Measurements from ENCODE around the gene DPP10.

DPP10 gene

GRCh38 chr2:115165529-115166109 lies 723.2 kb downstream of the DPP10 start:
- Histone ChIP-seq H3K79me2 (ENCODE audit: control insufficient read depth, insufficient read depth, low read length, unreplicated experiment) (no peaks in the 10 kb centered on the region), H2AFZ (ENCODE audit: low read length, unreplicated experiment) (no peak overlapping the region), H3K4me3 (ENCODE audit: low read depth, low read length) (no peak overlapping the region), H3K4me1 (ENCODE audit: control insufficient read depth, insufficient read depth, low read length, unreplicated experiment) (no peaks in the 10 kb centered on the region), H3K36me3 (ENCODE audit: insufficient read depth, low read length) (no peaks in the 10 kb centered on the region), H3K27ac (ENCODE audit: low read depth, low read length) (no peak overlapping the region), H3K27me3 (ENCODE audit: insufficient read depth, low read length) (peaks cover 29% of the 10 kb centered on the region)

DNA sequence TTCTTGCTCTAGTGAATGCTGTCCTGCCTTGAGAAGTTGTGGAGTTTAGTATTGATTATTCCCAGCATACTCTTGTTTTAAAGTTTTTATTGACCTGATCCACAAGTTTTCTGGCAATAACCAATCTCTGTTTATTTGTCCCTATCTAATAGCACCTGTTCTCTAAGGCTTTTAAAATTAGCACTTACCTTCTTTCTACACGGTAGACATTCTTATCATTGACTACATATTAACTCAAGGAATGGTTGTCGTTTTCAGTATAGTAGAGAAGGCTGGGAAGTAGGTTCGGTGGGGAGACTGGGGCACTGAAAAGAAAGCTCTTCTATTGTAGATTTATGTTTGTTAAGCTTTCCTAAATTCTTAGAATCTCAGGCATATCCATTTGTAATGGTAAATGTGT lies 726.0 kb downstream of the DPP10 start:
- no peak overlapping the region for H3K4me3 ChIP-seq (ENCODE audit: low read depth, low read length)
- H2AFZ ChIP-seq (ENCODE audit: low read length, unreplicated experiment) = no peak overlapping the region
- no peaks in the 10 kb centered on the region for H3K36me3 ChIP-seq (ENCODE audit: insufficient read depth, low read length)
- no peaks in the 10 kb centered on the region for H3K79me2 ChIP-seq (ENCODE audit: control insufficient read depth, insufficient read depth, low read length, unreplicated experiment)
- H3K4me1 ChIP-seq (ENCODE audit: control insufficient read depth, insufficient read depth, low read length, unreplicated experiment) = no peaks in the 10 kb centered on the region
- H3K27ac ChIP-seq (ENCODE audit: low read depth, low read length) = no peak overlapping the region
- H3K27me3 ChIP-seq (ENCODE audit: insufficient read depth, low read length) = peaks cover 4% of the 10 kb centered on the region

- H3K36me3 ChIP-seq (ENCODE audit: insufficient read depth, low read length) = no peaks in the 10 kb centered on the region
- no peak overlapping the region for H3K27ac ChIP-seq (ENCODE audit: low read depth, low read length)
- no peaks in the 10 kb centered on the region for H3K79me2 ChIP-seq (ENCODE audit: control insufficient read depth, insufficient read depth, low read length, unreplicated experiment)
- H3K4me3 ChIP-seq (ENCODE audit: low read depth, low read length) = no peak overlapping the region
- H3K4me1 ChIP-seq (ENCODE audit: control insufficient read depth, insufficient read depth, low read length, unreplicated experiment) = no peaks in the 10 kb centered on the region
- no peaks in the 10 kb centered on the region for H3K27me3 ChIP-seq (ENCODE audit: insufficient read depth, low read length)
- no peak overlapping the region for H2AFZ ChIP-seq (ENCODE audit: low read length, unreplicated experiment)
Observed at GRCh38 chr2:115169814-115170213, 727.4 kb downstream of the DPP10 start.

DNA sequence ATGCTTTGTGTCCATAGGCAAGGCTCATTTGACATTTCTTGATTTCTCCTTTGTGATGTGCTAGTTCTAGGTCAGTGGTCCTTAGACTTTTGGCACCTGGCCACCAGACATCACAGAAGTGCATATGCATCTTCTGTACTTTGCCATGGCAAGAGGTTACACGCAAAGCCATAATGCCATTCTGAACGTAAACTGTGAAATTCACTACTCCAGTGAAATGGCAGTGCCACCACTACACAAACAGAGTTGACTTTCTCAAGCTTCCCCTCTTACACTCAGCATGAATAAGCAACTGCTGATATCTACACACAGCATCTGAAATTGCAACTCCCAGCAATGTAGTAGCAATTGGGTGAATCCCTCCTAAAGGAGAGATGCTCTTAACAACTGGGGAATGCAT lies 729.3 kb downstream of the DPP10 start:
- Histone ChIP-seq H3K4me1 (ENCODE audit: control insufficient read depth, insufficient read depth, low read length, unreplicated experiment) (no peaks in the 10 kb centered on the region), H2AFZ (ENCODE audit: low read length, unreplicated experiment) (no peak overlapping the region), H3K27me3 (ENCODE audit: insufficient read depth, low read length) (no peaks in the 10 kb centered on the region), H3K79me2 (ENCODE audit: control insufficient read depth, insufficient read depth, low read length, unreplicated experiment) (no peaks in the 10 kb centered on the region), H3K36me3 (ENCODE audit: insufficient read depth, low read length) (no peaks in the 10 kb centered on the region), H3K4me3 (ENCODE audit: low read depth, low read length) (no peak overlapping the region), H3K27ac (ENCODE audit: low read depth, low read length) (no peak overlapping the region)

- H3K4me3 ChIP-seq (ENCODE audit: low read depth, low read length) = no peak overlapping the region
- no peak overlapping the region for H3K27ac ChIP-seq (ENCODE audit: low read depth, low read length)
- H2AFZ ChIP-seq (ENCODE audit: low read length, unreplicated experiment) = no peak overlapping the region
- no peaks in the 10 kb centered on the region for H3K27me3 ChIP-seq (ENCODE audit: insufficient read depth, low read length)
- no peaks in the 10 kb centered on the region for H3K79me2 ChIP-seq (ENCODE audit: control insufficient read depth, insufficient read depth, low read length, unreplicated experiment)
- no peaks in the 10 kb centered on the region for H3K36me3 ChIP-seq (ENCODE audit: insufficient read depth, low read length)
- no peaks in the 10 kb centered on the region for H3K4me1 ChIP-seq (ENCODE audit: control insufficient read depth, insufficient read depth, low read length, unreplicated experiment)
Observed at GRCh38 chr2:115174651-115175050, 732.2 kb downstream of the DPP10 start.

DNA sequence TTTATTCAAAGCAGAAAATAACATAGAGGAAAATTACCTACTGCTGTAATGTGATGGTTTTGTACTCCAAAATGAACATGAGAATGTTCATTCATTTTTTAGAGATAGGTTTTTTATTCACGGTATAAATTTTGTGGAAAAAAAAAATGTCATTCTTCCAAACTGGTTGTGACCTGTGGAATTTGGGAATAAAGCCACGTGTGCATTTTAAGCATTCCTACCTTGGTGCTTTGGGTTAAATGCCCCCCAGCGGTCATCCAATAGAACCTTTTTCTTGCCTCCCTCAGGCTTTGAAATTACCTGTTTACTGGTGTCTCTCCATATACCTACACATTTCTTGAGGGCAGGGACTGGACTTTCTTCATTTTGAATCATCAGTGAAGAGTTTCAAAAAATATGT lies 740.7 kb downstream of the DPP10 start:
- Histone ChIP-seq H3K27me3 (ENCODE audit: insufficient read depth, low read length) (no peaks in the 10 kb centered on the region), H2AFZ (ENCODE audit: low read length, unreplicated experiment) (no peak overlapping the region), H3K4me3 (ENCODE audit: low read depth, low read length) (no peak overlapping the region), H3K36me3 (ENCODE audit: insufficient read depth, low read length) (no peaks in the 10 kb centered on the region), H3K79me2 (ENCODE audit: control insufficient read depth, insufficient read depth, low read length, unreplicated experiment) (no peaks in the 10 kb centered on the region), H3K27ac (ENCODE audit: low read depth, low read length) (no peak overlapping the region), H3K4me1 (ENCODE audit: control insufficient read depth, insufficient read depth, low read length, unreplicated experiment) (no peaks in the 10 kb centered on the region)

DNA sequence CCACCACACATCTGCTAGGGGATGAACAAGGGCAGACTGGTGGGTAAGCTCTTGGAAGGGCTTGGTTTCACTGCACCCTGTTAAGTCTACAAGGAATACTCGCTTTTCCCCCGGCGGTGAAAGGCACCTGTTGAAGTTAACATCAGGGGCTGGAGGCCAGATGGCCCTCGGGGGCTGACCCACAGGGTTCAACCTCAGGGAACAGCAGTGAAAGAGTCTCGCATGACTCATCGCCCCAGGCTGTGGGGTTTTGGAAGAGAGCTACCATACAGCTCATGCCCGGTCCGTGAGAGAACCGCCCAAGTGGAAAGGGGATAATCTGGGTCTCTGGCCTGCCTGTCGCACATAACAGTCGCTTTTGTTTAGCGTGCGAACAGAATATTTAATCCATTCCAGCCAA lies 748.0 kb downstream of the DPP10 start:
- H3K27ac ChIP-seq (ENCODE audit: low read depth, low read length) = no peak overlapping the region

GRCh38 chr2:115194623-115195022 lies 752.2 kb downstream of the DPP10 start:
- no peak overlapping the region for H3K4me3 ChIP-seq (ENCODE audit: low read depth, low read length)
- H3K27me3 ChIP-seq (ENCODE audit: insufficient read depth, low read length) = no peaks in the 10 kb centered on the region
- no peak overlapping the region for H3K27ac ChIP-seq (ENCODE audit: low read depth, low read length)
- no peaks in the 10 kb centered on the region for H3K4me1 ChIP-seq (ENCODE audit: control insufficient read depth, insufficient read depth, low read length, unreplicated experiment)
- H3K36me3 ChIP-seq (ENCODE audit: insufficient read depth, low read length) = no peaks in the 10 kb centered on the region
- no peak overlapping the region for H2AFZ ChIP-seq (ENCODE audit: low read length, unreplicated experiment)
- no peaks in the 10 kb centered on the region for H3K79me2 ChIP-seq (ENCODE audit: control insufficient read depth, insufficient read depth, low read length, unreplicated experiment)

More for the DNA sequence above, 748.0 kb downstream of the DPP10 start:
- Histone ChIP-seq H2AFZ (ENCODE audit: low read length, unreplicated experiment) (no peak overlapping the region), H3K79me2 (ENCODE audit: control insufficient read depth, insufficient read depth, low read length, unreplicated experiment) (no peaks in the 10 kb centered on the region), H3K27me3 (ENCODE audit: insufficient read depth, low read length) (no peaks in the 10 kb centered on the region), H3K36me3 (ENCODE audit: insufficient read depth, low read length) (no peaks in the 10 kb centered on the region), H3K4me1 (ENCODE audit: control insufficient read depth, insufficient read depth, low read length, unreplicated experiment) (no peaks in the 10 kb centered on the region), H3K4me3 (ENCODE audit: low read depth, low read length) (no peak overlapping the region)

GRCh38 chr2:115196587-115196986 lies 754.1 kb downstream of the DPP10 start:
- Histone ChIP-seq H2AFZ (ENCODE audit: low read length, unreplicated experiment) (no peak overlapping the region), H3K79me2 (ENCODE audit: control insufficient read depth, insufficient read depth, low read length, unreplicated experiment) (no peaks in the 10 kb centered on the region), H3K4me1 (ENCODE audit: control insufficient read depth, insufficient read depth, low read length, unreplicated experiment) (no peaks in the 10 kb centered on the region), H3K27ac (ENCODE audit: low read depth, low read length) (no peak overlapping the region), H3K27me3 (ENCODE audit: insufficient read depth, low read length) (no peaks in the 10 kb centered on the region), H3K4me3 (ENCODE audit: low read depth, low read length) (no peak overlapping the region), H3K36me3 (ENCODE audit: insufficient read depth, low read length) (no peaks in the 10 kb centered on the region)

GRCh38 chr2:115199966-115200365 lies 757.5 kb downstream of the DPP10 start:
- Histone ChIP-seq H3K36me3 (ENCODE audit: insufficient read depth, low read length) (no peaks in the 10 kb centered on the region), H3K4me3 (ENCODE audit: low read depth, low read length) (no peak overlapping the region), H3K79me2 (ENCODE audit: control insufficient read depth, insufficient read depth, low read length, unreplicated experiment) (no peaks in the 10 kb centered on the region), H3K27me3 (ENCODE audit: insufficient read depth, low read length) (no peaks in the 10 kb centered on the region), H2AFZ (ENCODE audit: low read length, unreplicated experiment) (no peak overlapping the region), H3K4me1 (ENCODE audit: control insufficient read depth, insufficient read depth, low read length, unreplicated experiment) (no peaks in the 10 kb centered on the region), H3K27ac (ENCODE audit: low read depth, low read length) (no peak overlapping the region)

DNA sequence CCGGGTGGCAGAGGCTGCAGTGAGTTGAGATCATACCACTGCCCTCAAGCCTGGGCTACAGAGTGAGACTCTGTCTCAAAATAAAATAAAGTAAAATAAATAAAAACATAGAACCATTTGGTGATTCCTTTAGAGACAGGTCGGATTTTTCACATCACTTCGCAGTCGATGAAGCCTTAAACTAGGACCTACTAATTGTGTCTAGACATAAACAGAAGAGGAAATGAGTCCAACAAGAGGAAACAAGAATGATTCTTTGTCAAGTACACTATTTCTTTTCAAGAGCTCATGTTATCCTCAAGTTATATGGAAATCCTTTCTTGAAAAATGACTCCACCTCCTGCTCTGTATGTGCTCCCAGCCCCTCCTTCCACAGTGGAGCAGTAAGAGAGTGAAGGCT lies 758.9 kb downstream of the DPP10 start:
- H3K27me3 ChIP-seq (ENCODE audit: insufficient read depth, low read length) = no peaks in the 10 kb centered on the region
- H3K27ac ChIP-seq (ENCODE audit: low read depth, low read length) = no peak overlapping the region
- no peaks in the 10 kb centered on the region for H3K36me3 ChIP-seq (ENCODE audit: insufficient read depth, low read length)
- no peaks in the 10 kb centered on the region for H3K4me1 ChIP-seq (ENCODE audit: control insufficient read depth, insufficient read depth, low read length, unreplicated experiment)
- H3K4me3 ChIP-seq (ENCODE audit: low read depth, low read length) = no peak overlapping the region
- no peak overlapping the region for H2AFZ ChIP-seq (ENCODE audit: low read length, unreplicated experiment)
- no peaks in the 10 kb centered on the region for H3K79me2 ChIP-seq (ENCODE audit: control insufficient read depth, insufficient read depth, low read length, unreplicated experiment)
